ENCODE measurements around the gene CYFIP2.

DNA sequence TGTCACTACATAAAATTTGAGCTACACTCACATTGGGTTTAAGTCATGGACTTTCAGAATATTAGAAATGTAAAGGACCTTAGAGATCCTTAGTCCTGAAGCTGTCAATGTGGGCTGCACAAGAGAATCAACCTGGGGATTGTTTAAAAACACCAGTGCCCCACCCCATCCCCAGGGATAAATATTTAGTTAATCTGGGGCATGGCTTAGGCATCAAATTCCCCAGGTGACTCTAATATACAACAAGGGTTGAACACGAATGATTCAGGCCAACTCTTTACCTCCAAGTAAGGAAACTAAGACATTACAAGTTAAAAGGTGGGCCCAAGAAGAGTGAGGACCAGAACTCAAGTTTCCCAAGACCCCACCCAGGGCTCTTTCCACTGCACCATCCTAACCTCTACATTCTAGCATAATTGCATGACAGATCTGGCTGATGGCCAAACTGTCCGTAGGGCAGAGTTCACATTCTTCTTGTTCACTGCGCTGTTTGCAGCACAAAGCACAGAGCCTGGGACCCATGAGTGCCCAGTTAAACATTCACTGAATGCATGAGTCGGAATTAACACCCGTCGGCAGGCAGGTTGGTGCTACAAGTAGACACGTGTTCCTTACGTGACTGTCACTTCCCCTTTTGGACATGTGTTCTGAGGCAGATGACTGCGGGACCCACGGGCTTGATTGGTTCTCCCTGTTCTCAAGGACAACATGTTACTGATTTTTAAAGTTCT, 25.2 kb downstream of the CYFIP2 start:
- TF ChIP-seq, protein P1, sequence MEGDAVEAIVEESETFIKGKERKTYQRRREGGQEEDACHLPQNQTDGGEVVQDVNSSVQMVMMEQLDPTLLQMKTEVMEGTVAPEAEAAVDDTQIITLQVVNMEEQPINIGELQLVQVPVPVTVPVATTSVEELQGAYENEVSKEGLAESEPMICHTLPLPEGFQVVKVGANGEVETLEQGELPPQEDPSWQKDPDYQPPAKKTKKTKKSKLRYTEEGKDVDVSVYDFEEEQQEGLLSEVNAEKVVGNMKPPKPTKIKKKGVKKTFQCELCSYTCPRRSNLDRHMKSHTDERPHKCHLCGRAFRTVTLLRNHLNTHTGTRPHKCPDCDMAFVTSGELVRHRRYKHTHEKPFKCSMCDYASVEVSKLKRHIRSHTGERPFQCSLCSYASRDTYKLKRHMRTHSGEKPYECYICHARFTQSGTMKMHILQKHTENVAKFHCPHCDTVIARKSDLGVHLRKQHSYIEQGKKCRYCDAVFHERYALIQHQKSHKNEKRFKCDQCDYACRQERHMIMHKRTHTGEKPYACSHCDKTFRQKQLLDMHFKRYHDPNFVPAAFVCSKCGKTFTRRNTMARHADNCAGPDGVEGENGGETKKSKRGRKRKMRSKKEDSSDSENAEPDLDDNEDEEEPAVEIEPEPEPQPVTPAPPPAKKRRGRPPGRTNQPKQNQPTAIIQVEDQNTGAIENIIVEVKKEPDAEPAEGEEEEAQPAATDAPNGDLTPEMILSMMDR (IDR thresholded peaks at IDR 0.05; ENCODE audit: insufficient read depth, low read length), result no peak
- TF ChIP-seq REST (IDR thresholded peaks at IDR 0.05; ENCODE audit: insufficient replicate concordance, low read depth), result no peak
- TF ChIP-seq POLR2AphosphoS5 (IDR thresholded peaks at IDR 0.05; ENCODE audit: low read depth), result 0 out of 2 replicates have a peak, but pooled peaks have one; percentile 26

Measured in HL-60 (cell line).